HG03575 (cell line): ENCODE results near the gene LRP11.
"Not testable (repeated sequence)": the region's sequence is repeated elsewhere in the genome, so short reads cannot be mapped to it uniquely, and the experiment has no call there.

ENCODE experiments used
- ATAC-seq: cut with Tn5 transposase; IDR thresholded peaks from one replicate; pipeline ENCODE4 v1.9.1; 2021; ENCODE audit not compliant: unreplicated experiment, insufficient number of reproducible peaks, low FRiP score; ENCODE audit errors: extremely low read depth

The LRP11 gene

DNA sequence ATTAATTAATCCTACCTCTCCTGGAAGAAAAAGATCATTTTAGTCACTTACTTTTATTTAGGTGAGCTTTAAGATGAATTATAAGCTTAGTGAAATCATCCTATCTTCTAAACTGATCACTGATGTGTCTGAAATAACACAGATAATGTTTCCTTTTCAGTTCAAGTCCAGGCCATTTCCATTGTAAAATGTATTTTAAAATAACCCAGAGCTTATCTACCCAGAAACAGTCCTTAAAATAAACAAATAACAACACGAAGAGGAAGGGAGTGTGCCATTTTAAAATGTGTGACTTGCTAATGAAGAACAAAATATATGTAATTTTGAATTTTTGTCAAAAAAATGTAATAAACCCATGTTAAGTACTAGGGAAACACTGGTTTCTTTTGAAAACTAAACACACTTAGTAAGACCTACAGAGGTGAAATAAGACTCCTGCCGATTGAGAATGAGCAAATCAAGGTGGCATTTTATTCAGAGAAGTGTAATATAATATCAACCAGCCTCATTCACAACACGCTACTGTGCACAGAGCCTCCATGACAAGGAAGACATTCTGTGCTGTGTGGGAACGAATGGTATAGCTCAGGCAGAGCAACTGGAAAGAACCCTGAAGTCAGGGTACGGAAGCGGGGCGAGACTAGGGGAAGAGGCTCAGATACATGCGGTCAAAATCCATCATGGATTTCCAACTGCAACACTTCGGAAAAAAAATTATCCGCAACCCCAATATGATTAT lies 7.7 kb downstream of the LRP11 start:
- no peak for ATAC-seq

DNA sequence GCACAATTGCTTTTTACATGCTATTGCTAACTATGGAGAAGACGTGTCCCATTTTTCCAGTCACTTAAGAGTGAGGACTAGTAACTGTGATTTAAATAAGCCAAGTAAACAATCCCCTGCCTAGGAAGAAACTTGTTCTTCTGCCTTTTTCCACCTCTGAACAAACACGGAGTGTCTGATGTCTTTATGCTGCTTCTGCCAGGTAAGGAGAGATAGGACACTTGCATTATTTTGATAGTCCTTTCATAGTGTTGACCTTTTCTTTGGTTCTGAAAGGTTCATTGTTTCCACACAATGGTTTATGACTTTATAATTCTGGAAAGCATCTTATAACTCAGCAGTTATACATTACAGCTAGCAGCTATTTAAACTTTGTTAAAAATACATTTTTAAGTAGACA lies 8.4 kb downstream of the LRP11 start:
- ATAC-seq = no peak

DNA sequence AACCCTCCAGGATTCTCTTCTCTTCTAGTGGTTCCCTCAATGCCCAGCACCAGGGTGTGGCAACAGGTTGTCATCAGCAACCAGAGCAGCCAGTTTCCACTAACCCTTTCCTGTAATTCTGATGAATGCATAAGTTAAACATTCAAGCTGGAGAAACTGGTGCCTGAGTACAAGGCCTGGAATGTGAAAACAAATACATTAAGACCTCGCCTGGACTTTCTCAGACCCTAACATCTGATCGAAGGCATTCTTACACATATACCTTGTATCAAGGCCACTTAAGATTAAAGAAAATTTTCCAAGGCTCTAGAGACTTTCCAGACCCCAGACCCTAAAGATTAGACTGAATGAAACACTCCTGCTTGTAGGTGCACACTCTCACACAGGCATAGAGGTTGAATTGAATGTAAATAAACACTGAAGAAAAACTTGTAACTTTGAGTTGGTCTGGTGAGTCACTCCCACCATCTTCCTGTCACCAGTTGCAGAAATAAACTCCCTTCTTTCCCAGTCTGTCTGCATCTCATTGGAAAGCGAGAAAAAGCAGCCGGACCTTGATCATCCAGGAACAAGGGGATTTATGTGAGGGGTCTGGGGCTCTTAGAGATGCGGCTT lies 9.0 kb downstream of the LRP11 start:
- ATAC-seq = no peak

DNA sequence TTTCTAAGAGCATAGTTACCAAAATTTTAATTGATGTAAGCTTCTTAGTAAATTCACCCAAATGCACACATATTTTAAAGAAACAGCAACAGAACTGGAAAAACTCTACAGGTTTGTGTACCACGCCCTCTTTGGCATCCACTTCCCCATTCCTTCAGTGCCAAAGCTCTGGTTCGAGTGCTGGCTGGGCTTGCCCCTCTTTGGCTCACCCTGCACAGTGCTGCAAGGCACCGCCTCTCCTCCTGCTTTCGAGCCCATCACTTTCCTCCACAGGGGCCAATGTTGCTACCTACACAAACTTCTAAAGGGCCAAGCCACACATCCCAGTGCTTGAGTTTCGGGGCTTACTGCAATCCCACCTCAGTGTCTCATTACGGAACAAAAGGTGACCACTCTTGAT lies 9.6 kb downstream of the LRP11 start:
- ATAC-seq = no peak

DNA sequence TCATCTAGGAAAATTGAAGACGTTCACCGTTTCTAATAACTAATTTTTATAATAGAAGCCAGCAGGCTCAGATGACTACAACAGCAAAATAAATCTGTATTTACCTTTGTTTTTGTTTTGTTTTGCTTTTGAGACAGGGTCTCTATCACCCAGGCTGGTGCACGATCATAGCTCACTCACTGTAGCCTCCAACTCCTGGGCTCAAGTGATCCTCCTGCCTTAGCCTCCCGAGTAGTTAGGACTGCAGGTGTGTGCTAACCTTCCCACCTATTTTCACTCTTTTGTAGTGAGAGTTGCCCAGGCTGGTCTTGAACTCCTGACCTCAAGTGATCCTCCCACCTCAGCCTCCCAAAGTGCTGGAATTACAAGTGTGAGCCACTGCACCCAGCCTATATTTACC lies 10.1 kb downstream of the LRP11 start:
- not testable (repeated sequence) for ATAC-seq

DNA sequence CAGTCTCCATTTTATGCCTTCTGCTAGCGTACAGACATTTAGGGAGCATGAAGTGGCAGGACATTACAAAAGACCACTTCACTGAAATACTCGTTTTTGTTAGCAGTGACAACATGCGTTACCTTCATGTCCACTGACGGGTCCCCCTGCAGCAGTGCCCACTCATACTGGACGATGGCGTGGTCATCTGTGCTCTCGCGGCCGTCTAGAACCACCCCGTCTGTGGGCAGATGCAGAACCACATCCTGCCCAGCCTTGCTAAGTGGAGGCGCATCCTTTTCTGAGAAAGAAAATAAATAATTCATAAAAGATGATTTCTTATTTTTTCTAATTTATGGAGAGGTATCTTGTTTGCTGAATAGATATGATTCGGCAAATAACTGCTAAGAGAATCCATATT lies 11.3 kb downstream of the LRP11 start:
- no peak for ATAC-seq

DNA sequence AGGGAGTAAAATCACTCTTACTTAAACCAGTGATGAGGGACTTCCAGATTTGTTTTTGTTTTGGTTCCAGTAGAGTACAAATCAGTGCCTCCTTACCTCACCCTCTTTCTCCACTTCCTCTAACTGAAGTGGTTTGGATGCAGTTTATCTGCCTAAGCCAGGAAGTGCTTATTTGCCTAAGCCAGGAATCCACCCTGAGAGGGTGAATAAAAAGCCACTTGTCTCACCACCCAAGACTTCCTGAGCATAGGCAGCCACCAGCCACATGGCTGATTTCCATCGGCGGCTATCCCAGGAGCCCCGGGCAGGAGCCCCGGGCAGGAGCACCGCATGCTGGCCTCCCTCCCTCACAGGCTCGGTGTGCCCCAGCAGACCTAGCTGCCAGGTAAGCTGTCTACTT lies 12.0 kb downstream of the LRP11 start:
- ATAC-seq = no peak

DNA sequence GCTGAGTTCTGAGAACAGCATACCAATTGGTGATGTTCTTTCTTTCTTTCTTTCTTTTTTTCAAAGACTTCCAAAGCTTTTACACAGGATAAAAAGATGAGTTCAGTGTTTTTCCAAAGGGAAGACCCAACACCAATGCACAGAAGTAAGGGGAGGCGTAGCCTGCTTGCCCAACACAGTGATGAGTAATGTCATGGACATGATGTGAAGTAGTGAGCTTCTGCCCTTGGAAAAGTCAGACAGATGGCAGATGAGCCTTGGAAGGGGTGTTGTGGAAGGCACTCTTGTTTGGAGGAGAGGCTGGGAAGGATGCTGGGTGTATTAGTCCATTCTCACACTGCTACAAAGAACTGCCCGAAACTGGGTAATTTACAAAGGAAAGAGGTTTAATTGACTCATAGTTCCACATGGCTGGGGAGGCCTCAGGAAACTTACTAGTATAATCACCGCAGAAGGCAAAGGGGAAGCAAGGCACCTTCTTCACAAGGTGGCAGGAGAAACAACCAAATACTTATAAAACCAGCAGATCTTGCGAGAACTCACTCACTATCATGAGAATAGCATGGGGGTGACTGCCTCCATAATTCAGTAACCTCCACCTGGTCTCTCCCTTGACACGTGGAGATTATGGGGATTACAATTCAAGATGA lies 12.6 kb downstream of the LRP11 start:
- no peak for ATAC-seq

DNA sequence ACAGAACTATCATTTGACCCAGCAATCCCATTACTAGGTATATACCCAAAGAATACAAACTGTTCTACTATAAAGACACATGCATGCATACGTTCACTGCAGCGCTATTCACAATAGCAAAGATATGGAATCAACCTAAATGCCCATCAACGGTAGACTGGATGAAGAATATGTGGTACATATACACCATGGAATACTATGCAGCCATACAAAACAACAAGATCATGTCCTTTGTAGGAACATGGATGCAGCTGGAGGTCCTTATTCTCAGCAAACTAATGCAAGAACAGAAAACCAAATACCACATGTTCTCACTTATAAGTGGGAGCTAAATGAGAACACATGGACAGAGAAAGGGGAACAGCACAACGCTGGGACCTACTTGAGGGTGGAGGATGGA lies 15.8 kb downstream of the LRP11 start:
- ATAC-seq = not testable (repeated sequence)

DNA sequence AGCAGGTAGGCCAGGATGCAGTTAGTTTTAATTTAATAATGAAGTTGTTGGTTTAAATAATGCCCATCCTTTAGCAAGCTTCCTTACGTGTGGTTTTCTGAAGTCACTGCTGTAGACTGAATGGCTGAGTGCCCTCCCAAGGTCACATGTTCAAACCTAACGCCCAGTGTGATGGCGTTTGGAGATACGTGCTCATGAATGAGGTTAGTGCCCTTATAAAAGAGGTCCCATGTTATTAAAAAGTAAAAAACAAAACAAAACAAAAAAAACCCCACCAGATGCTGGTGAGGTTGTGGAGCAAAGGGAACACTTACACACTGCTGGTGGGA lies 16.3 kb downstream of the LRP11 start:
- no peak for ATAC-seq

DNA sequence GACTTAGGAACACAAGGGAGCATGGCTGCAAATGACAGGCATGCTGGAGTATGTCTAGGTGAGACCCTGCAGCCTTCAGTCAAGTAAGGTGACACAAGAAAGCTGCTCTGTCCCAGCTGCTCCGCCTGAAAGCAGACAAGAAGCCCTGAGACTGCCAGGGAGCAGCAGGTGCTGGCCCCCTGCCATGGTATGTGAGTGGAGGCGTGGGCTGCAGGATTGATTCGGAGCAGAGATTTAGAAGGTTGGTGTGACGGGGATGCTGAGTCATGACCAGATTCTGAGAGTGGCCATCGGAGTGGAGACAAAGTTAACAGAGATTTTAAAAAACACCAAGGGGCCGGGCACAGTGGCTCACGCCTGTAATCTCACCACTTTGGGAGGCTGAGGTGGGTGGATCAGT lies 17.8 kb downstream of the LRP11 start:
- ATAC-seq = no peak

DNA sequence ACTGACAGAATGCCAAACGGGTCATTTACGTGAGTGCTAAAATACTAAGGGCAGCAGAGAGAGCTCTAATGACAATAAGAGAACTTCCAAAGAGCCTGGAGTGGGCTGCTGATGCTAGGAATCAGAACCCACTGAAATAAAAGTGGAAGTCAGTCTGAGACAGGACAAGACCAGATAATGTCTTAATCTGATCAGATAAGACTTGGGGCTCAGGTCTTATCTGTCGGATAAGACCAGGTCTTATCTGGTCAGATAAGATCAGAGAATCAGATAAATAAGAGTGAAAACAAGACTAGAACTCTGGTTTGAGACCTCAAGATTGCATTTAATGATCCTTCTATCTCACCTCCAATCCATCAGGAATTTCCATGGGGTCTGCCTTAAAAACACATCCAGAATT lies 18.6 kb downstream of the LRP11 start:
- no peak for ATAC-seq

DNA sequence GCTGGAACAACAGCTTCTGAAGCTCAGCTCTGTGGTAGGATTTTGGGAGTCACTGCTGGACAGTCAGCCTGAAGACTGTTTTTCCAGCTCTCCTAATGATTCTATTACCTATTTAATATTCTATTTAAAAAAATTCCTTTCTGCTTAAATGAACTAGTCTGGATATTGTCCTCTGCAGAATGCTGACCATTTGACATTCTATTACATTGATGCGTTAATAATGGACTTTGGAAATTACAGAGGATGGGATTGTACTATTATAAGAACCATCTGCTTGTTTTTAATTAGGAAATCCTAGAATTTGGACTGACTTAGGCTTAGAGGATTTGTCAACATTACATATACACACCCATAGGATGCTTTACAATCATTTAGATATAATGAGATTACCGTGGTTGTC lies 19.7 kb downstream of the LRP11 start:
- no peak for ATAC-seq

DNA sequence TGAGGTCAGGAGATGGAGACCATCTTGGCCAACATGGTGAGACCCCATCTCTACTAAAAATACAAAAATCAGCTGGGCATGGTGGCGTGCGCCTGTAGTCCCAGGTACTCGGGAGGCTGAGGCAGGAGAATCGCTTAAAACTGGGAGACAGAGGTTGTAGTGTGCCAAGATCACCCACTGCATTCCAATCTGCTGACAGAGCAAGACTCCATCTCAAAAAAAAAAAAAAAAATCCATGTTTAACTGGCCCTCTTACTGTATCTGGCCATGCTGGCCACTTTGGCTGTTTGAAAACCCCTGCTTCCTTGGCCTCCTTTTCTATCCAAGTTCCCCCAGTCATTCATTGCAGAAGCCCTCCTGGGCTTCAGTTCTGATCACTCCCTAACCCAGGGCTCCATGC lies 20.1 kb downstream of the LRP11 start:
- ATAC-seq = not testable (repeated sequence)

DNA sequence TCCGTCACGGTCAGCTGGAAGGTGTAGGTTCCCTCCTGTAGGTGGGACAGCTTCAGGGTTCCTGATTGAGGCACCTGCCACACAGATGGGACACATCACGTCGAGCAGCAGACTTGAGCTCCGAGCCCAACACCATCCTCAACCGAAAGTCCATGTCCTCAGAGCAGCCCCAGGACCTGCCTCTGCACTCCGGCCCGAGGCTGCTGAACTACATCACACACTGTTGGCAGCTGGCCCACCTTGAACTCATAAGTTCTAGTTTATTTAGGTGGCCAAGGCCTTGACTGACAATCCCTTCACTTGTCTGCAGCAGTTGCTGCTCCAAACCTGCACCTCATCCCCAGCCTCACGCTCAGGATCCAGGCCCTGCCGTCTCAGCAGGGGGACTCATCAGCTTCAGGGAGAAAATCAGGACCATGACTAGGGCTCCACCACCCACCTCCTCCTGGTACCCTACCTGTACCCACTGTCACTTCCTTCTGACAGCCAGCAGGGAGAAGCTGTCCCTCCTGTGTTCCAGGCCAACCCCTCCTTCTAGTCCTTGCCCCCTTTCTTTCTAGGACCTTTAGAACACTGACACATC lies 21.0 kb downstream of the LRP11 start:
- ATAC-seq = no peak

DNA sequence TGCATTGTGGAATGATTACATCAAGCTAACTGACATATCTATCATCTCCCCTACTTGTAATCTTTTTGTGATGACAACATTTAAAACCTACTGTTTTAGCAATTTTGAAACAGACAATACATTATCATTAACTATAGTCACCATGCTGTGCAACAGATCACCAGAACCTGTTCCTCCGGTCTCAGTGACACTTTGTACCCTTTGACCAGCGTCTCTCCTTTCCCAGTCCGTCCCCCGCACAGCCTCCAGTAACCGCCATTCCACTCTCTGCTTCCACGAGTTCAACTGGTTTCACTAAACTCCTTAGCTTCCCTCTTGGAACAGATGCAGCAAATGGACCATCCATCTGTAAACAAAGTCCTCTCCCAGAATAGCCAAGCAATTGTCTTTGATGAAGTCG lies 21.8 kb downstream of the LRP11 start:
- no peak for ATAC-seq

DNA sequence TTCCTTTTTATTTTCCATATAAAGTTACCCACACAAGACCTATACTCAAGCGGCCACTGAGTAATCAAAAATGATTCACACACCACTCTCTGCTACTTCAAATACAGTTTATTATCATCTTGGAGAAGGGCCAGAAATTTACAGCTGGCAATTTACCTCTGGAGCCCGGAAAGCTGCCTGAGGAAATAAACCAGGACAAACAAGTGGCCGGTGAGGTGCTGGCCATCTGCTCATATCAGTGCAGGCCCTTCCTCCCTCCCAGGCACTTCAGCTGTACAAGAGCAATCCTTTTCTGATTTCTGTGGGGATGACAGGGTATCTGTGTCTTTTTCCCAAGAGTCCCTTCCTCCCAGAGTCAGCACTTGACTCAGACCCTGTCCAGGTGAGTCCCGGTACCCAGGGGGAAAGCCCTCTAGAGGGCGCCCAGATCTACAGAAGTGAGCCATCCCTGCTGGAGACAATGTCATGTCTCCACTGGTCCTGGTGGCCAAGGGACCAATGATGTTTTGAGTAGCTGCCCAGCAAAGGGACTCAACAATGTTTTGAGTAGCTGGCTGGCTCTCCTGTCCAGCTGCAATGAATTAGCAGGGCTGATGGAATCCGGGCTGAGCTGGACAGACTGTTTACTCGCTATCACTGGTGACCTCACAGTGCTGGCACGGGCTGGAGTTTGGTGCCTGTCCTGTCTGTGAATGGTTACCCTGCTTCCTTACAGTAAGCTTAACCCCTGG lies 23.6 kb downstream of the LRP11 start:
- ATAC-seq = no peak

DNA sequence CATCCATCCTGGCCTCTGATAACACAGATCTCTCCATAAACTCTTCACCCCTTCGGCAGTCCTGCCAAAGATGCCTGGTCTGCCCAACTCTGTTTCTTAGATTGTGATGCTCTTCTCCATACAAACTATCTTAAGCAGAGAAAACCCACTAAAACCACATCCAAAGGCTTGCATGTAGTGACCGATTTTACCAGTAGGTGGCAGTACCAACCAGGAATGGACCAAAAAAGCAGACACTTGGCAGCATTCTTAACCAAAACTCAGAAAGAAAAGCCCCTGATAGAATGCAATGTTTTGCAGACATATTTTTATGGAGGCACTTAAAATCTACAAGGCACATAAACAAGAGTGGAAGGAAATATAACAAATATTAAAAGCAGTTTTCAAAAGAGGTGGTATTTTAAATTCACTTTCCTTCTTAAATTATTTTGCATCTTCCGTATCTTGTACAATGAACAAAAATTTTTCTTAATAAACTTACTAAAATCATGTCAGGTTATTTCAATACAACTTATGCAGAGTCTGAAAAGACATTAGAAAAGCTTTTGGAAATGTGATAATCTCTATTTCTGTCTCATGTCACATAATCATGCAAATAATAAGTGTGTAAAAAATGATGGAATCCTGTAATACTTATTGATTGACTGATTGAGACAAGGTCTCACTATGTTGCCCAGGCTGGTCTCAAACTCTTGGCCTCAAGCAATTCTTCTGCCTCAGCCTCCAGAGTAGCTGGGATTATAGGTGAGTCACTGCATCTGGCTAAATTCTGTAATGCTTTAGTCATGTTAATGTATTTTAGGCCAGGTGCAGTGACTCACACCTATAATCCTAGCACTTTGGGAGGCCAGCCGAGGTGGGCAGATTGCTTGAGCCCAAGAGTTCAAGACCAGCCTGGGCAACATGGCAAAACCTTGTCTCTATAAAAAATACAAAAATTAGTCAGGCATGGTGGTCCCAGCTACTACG lies 29.4 kb downstream of the LRP11 start:
- ATAC-seq = no peak

DNA sequence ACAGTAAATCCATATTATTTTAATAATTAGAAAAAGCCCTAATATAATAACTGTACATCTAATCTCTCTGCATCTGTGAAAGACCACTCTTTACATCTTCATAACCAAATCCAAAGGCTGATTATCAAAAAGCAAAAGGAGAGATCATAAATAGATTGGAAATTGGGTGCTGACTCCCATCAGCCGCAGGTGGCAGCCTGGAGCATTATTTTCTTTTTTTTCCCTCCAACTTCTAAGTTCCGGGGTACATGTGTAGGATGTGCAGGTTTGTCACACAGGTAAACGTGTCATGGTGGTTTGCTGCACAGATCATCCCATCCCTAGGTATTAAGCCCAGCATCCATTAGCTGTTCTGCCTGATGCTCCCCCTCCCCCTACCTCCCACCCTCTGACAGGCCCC lies 30.5 kb downstream of the LRP11 start:
- no peak for ATAC-seq
